H9 (cell line): ENCODE results near the gene CRABP2. TPM values are rescaled to one million over a fixed set of nuclear protein-coding genes. Genes with fewer than 3 reads are reported as not detected.

Source experiments
- DNase-seq: peaks from one replicate; pipeline ENCODE4 v3.0.0-alpha.2; 2017
- H2AFZ ChIP-seq: one replicate; pipeline ENCODE4 v1.6.1; 2013; ENCODE audit warnings: mild to moderate bottlenecking, low read length, control low read depth, moderate library complexity
- H2AK5ac ChIP-seq: 2 replicates; pipeline ENCODE4 v1.6.1; 2013; ENCODE audit warnings: low read length, control low read depth, mixed read lengths; ENCODE audit not compliant: insufficient read length
- H2BK120ac ChIP-seq: one replicate; pipeline ENCODE4 v1.6.1; 2013; ENCODE audit warnings: low read depth, mild to moderate bottlenecking, low read length, control low read depth, inconsistent platforms; ENCODE audit not compliant: poor library complexity, severe bottlenecking
- H2BK12ac ChIP-seq: 2 replicates; pipeline ENCODE4 v1.6.1; 2013; ENCODE audit warnings: low read length, control low read depth, mixed read lengths, low read depth; ENCODE audit not compliant: insufficient read length
- H2BK15ac ChIP-seq: 2 replicates; pipeline ENCODE4 v1.6.1; 2013; ENCODE audit warnings: low read depth, low read length, control low read depth
- H2BK20ac ChIP-seq: one replicate; pipeline ENCODE4 v1.6.1; 2013; ENCODE audit warnings: low read depth, mild to moderate bottlenecking, low read length, control low read depth, inconsistent platforms; ENCODE audit not compliant: poor library complexity, severe bottlenecking
- H2BK5ac ChIP-seq: 2 replicates; pipeline ENCODE4 v1.6.1; 2013; ENCODE audit warnings: low read length, control low read depth, mixed read lengths; ENCODE audit not compliant: insufficient read length
- H3K14ac ChIP-seq: 2 replicates; pipeline ENCODE4 v1.6.1; 2013; ENCODE audit warnings: low read length, control low read depth; ENCODE audit not compliant: insufficient read depth
- H3K18ac ChIP-seq: 2 replicates; pipeline ENCODE4 v1.6.1; 2013; ENCODE audit warnings: low read depth, mild to moderate bottlenecking, mixed read lengths, low read length, control low read depth; ENCODE audit not compliant: insufficient read length
- H3K23ac ChIP-seq: 2 replicates; pipeline ENCODE4 v1.6.1; 2013; ENCODE audit warnings: low read length, control low read depth, mixed read lengths, low read depth; ENCODE audit not compliant: insufficient read length
- H3K23me2 ChIP-seq: 2 replicates; pipeline ENCODE4 v1.6.1; 2013; ENCODE audit warnings: low read depth, mild to moderate bottlenecking, mixed read lengths, low read length, control low read depth; ENCODE audit not compliant: insufficient read length, poor library complexity, severe bottlenecking
- H3K27ac ChIP-seq: 2 replicates; pipeline ENCODE4 v1.5.1; 2013; ENCODE audit warnings: low read length, control low read depth, mixed read lengths, low read depth; ENCODE audit not compliant: insufficient read length
- H3K27me3 ChIP-seq: 2 replicates; pipeline ENCODE4 v1.6.1; 2013; ENCODE audit warnings: low read length, control low read depth, inconsistent platforms; ENCODE audit not compliant: insufficient read depth
- H3K4ac ChIP-seq: 2 replicates; pipeline ENCODE4 v1.6.1; 2013; ENCODE audit warnings: low read depth, mild to moderate bottlenecking, control low read depth, inconsistent platforms, low read length, moderate library complexity
- H3K4me1 ChIP-seq: 2 replicates; pipeline ENCODE4 v1.6.1; 2013; ENCODE audit warnings: low read length, control low read depth, inconsistent platforms; ENCODE audit not compliant: insufficient read depth
- H3K4me2 ChIP-seq: 2 replicates; pipeline ENCODE4 v1.6.1; 2013; ENCODE audit warnings: low read length, control low read depth, mixed read lengths; ENCODE audit not compliant: insufficient read length, insufficient read depth
- H3K56ac ChIP-seq: 2 replicates; pipeline ENCODE4 v1.6.1; 2013; ENCODE audit warnings: low read depth, mild to moderate bottlenecking, mixed read lengths, low read length, control low read depth; ENCODE audit not compliant: insufficient read length
- H3K79me1 ChIP-seq: 2 replicates; pipeline ENCODE4 v1.6.1; 2013; ENCODE audit warnings: low read depth, mild to moderate bottlenecking, moderate library complexity, low read length, control low read depth, inconsistent platforms; ENCODE audit not compliant: insufficient read depth, poor library complexity, severe bottlenecking
- H3K79me2 ChIP-seq: 2 replicates; pipeline ENCODE4 v1.6.1; 2013; ENCODE audit warnings: low read length, control low read depth, inconsistent platforms; ENCODE audit not compliant: insufficient read depth
- H3K9ac ChIP-seq: 2 replicates; pipeline ENCODE4 v1.6.1; 2013; ENCODE audit warnings: low read length, control low read depth, mixed read lengths; ENCODE audit not compliant: insufficient read length; ENCODE audit errors: extremely low read depth
- H3K9me3 ChIP-seq: one replicate; pipeline ENCODE4 v1.6.1; 2013; ENCODE audit warnings: low read depth, low read length, inconsistent platforms; ENCODE audit not compliant: control insufficient read depth
- H3T11ph ChIP-seq: one replicate; pipeline ENCODE4 v1.6.1; 2013; ENCODE audit warnings: mild to moderate bottlenecking, low read length, control low read depth, inconsistent platforms
- H4K20me1 ChIP-seq: one replicate; pipeline ENCODE4 v1.6.1; 2013; ENCODE audit not compliant: control insufficient read depth, insufficient read length, insufficient read depth
- H4K5ac ChIP-seq: 2 replicates; pipeline ENCODE4 v1.6.1; 2013; ENCODE audit warnings: low read depth, mild to moderate bottlenecking, mixed read lengths, low read length, control low read depth; ENCODE audit not compliant: insufficient read length
- H4K8ac ChIP-seq: replicated peaks from 2 replicates; pipeline ENCODE4 v1.6.1; 2013; ENCODE audit warnings: low read length, control low read depth, mixed read lengths, low read depth; ENCODE audit not compliant: insufficient read length
- H4K91ac ChIP-seq: 2 replicates; pipeline ENCODE4 v1.6.1; 2013; ENCODE audit warnings: low read depth, mild to moderate bottlenecking, moderate library complexity, mixed read lengths, low read length, control low read depth; ENCODE audit not compliant: insufficient read length
- H3K27ac Mint-ChIP-seq, 3 experiments: 2 replicates in 2 of 3; 3 replicates in 1 of 3; pipeline ENCODE4 v1.8.0; 2020 to 2021; ENCODE audit warnings: mixed read lengths in 3 of 3, mild to moderate bottlenecking in 1 of 3, moderate library complexity in 1 of 3
- H3K27me3 Mint-ChIP-seq: 2 replicates; pipeline ENCODE4 v1.8.0; 2021; ENCODE audit warnings: low read depth, mild to moderate bottlenecking, moderate library complexity, mixed read lengths
- H3K36me3 Mint-ChIP-seq, 3 experiments: 2 replicates in 2 of 3; 3 replicates in 1 of 3; pipeline ENCODE4 v1.8.0; 2020 to 2021; ENCODE audit warnings: low read depth in 3 of 3, mixed read lengths in 3 of 3; ENCODE audit not compliant: insufficient read depth in 1 of 3
- H3K4me1 Mint-ChIP-seq, 2 experiments: 2 replicates each; pipeline ENCODE4 v1.8.0; 2020; ENCODE audit warnings: mixed read lengths in 2 of 2
- H3K4me3 Mint-ChIP-seq, 2 experiments: 2 replicates in 1 of 2; 3 replicates in 1 of 2; pipeline ENCODE4 v1.8.0; 2020 to 2021; ENCODE audit warnings: mild to moderate bottlenecking in 2 of 2, mixed read lengths in 2 of 2, moderate library complexity in 1 of 2
- H3K9me3 Mint-ChIP-seq, 2 experiments: 2 replicates in 1 of 2; 3 replicates in 1 of 2; pipeline ENCODE4 v1.8.0; 2020; ENCODE audit warnings: mild to moderate bottlenecking in 2 of 2, mixed read lengths in 2 of 2, moderate library complexity in 1 of 2
- WGBS: extraction: QIAGEN DNeasy Blood & Tissue Kit; methylation state at CpG from one replicate; pipeline ENCODE4 v1.1.7; 2013; ENCODE audit warnings: missing lambda C conversion rate, low lambda C conversion rate, mixed read lengths; ENCODE audit not compliant: insufficient read length; ENCODE audit errors: extremely low coverage; 5-methylcytosine and 5-hydroxymethylcytosine counted together
- total RNA-seq: library from RNA; stranded (reverse); gene quantifications from 2 replicates; pipeline ENCODE4 v1.2.1, GENCODE V29; 2021
- TF ChIP-seq, protein P1 (sequence below): fragments of 200-600 bp; sonication (generic); conservative IDR thresholded peaks from 3 replicates; pipeline ENCODE4 v1.8.0; 2021; ENCODE audit warnings: antibody characterized with exemption, mild to moderate bottlenecking

The CRABP2 gene
- total RNA-seq, 1 experiment from 2014 or later, result 184 TPM

DNA sequence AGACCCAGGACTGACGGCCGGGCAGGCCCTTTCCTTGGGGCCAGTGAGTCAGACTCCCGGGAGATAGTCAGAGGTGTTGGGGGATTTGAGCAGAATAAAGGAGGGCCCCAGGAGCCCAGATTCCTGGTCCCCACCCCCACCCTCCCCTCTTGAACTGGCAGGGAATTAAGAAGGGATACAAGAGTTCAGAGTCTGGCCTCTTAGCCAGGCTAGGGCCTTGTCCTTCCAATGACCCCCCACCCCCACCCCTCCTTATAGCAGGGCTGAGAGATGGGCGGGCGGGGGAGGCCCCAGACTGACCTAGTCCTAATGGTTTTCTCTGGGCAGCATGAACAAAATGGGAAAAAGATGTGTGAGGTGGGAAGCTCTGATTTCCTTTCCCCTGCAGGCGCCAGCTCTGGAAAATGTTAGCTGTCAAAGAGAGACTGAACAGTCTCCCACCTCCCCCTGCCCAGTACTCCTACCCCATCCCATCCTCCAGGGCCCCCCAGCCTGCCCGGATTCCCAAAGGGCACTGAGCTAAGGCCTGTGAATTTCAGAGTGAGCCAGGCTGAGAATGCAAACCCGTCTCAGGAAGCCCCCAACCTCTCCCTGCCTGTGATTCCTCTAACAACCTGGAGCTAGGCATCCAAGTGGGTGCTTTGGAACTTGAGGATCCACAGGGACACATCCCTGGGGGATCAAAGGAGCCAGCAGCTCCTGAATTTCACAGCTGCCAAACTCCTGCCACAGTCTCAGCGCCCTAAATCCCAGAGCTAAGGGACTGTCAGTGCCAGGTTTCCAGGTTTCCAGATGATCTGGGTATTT, 5.8 kb upstream of the CRABP2 start:
- Histone ChIP-seq H3K18ac (no peak overlapping the region), H3K56ac (no peak overlapping the region), H3K27me3 (no peaks in the 10 kb centered on the region), H3K9ac (no peak overlapping the region), H3K23me2 (peaks cover 13% of the 10 kb centered on the region), H4K20me1 (no peaks in the 10 kb centered on the region), H2BK120ac (no peak overlapping the region), H2AFZ (no peak overlapping the region), H4K8ac (no peak overlapping the region), H3K23ac (no peak overlapping the region), H2BK12ac (no peak overlapping the region), H3K4me2 (no peak overlapping the region), H2AK5ac (no peak overlapping the region), H3K9me3 (no peaks in the 10 kb centered on the region), H3K79me2 (no peaks in the 10 kb centered on the region), H3K14ac (no peak overlapping the region; the same call in 1 of the 2 replicates), H3K4ac (no peak overlapping the region), H2BK5ac (no peak overlapping the region), H3K79me1 (no peaks in the 10 kb centered on the region), H4K5ac (no peak overlapping the region), H3K27ac (no peak overlapping the region), H3T11ph (no peak overlapping the region), H4K91ac (no peak overlapping the region), H2BK20ac (no peak overlapping the region), H2BK15ac (no peak overlapping the region), H3K4me1 (peaks cover 11% of the 10 kb centered on the region; the same call in 1 of the 2 replicates)
- Mint-ChIP-seq H3K27ac (peak overlapping the region; percentile 28 to 76 (median 49); a peak in 3 of 7 replicates), H3K4me1 (peaks cover 58 to 69% of the 10 kb centered on the region in 2 experiments), H3K4me3 (no peak overlapping the region), H3K27me3 (peaks cover 3% of the 10 kb centered on the region), H3K36me3 (peaks cover 0 to 8% (median 0%) of the 10 kb centered on the region in 3 experiments; a peak in 3 of 7 replicates), H3K9me3 (no peaks in the 10 kb centered on the region)
- TF ChIP-seq, protein P1, sequence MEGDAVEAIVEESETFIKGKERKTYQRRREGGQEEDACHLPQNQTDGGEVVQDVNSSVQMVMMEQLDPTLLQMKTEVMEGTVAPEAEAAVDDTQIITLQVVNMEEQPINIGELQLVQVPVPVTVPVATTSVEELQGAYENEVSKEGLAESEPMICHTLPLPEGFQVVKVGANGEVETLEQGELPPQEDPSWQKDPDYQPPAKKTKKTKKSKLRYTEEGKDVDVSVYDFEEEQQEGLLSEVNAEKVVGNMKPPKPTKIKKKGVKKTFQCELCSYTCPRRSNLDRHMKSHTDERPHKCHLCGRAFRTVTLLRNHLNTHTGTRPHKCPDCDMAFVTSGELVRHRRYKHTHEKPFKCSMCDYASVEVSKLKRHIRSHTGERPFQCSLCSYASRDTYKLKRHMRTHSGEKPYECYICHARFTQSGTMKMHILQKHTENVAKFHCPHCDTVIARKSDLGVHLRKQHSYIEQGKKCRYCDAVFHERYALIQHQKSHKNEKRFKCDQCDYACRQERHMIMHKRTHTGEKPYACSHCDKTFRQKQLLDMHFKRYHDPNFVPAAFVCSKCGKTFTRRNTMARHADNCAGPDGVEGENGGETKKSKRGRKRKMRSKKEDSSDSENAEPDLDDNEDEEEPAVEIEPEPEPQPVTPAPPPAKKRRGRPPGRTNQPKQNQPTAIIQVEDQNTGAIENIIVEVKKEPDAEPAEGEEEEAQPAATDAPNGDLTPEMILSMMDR, result no peak
- DNase-seq, result no peak
- whole genome bisulfite sequencing, result no CpG with 5 or more reads among the region's 9 CpGs
